SW480 (cell line): ENCODE results near the gene COIL.
A peak's percentile ranks its signal among the peaks of the same experiment; 100 is the strongest.

ENCODE experiments used
- DNase-seq: peaks from one replicate; pipeline ENCODE4 v3.0.0-alpha.2; 2016; ENCODE audit warnings: low spot score

Gene COIL

GRCh38 chr17:56908001-56908542, 52.8 kb downstream of the COIL start:
- DNase-seq = peak; percentile 53

GRCh38 chr17:56903560-56903959, 57.3 kb downstream of the COIL start:
- no peak for DNase-seq

GRCh38 chr17:56902348-56902747, 58.5 kb downstream of the COIL start:
- DNase-seq = peak; percentile 81

GRCh38 chr17:56899403-56899802, 61.4 kb downstream of the COIL start:
- DNase-seq = no peak

GRCh38 chr17:56898874-56899273, 62.0 kb downstream of the COIL start:
- DNase-seq = no peak

- DNase-seq = no peak
These were observed 63.0 kb downstream of the COIL start for GRCh38 chr17:56897646-56898424.

- DNase-seq = no peak
These were observed 63.9 kb downstream of the COIL start for GRCh38 chr17:56896968-56897359.

GRCh38 chr17:56896217-56896967, 64.5 kb downstream of the COIL start:
- DNase-seq = no peak

- no peak for DNase-seq
These were observed 65.9 kb downstream of the COIL start for GRCh38 chr17:56894859-56895455.

- DNase-seq = no peak
These were observed 67.3 kb downstream of the COIL start for GRCh38 chr17:56893503-56893902.

- DNase-seq = no peak
These were observed 68.5 kb downstream of the COIL start for GRCh38 chr17:56892333-56892732.

GRCh38 chr17:56891751-56892150, 69.1 kb downstream of the COIL start:
- no peak for DNase-seq

- DNase-seq = no peak
These were observed 69.8 kb downstream of the COIL start for GRCh38 chr17:56890906-56891674.

- no peak for DNase-seq
These were observed 70.5 kb downstream of the COIL start for GRCh38 chr17:56890390-56890789.
